Suppressor macrophage treated with lipopolysaccharide for 1 hour (primary cell): Measurements from ENCODE around the gene GDPD4.
"Not testable (repeated sequence)": the region's sequence is repeated elsewhere in the genome, so short reads cannot be mapped to it uniquely, and the experiment has no call there.

Experiments
- DNase-seq, 3 donors: peaks; one replicate each; pipeline ENCODE4 v3.0.0-alpha.2; 2020 to 2022

GDPD4 gene, protein sequence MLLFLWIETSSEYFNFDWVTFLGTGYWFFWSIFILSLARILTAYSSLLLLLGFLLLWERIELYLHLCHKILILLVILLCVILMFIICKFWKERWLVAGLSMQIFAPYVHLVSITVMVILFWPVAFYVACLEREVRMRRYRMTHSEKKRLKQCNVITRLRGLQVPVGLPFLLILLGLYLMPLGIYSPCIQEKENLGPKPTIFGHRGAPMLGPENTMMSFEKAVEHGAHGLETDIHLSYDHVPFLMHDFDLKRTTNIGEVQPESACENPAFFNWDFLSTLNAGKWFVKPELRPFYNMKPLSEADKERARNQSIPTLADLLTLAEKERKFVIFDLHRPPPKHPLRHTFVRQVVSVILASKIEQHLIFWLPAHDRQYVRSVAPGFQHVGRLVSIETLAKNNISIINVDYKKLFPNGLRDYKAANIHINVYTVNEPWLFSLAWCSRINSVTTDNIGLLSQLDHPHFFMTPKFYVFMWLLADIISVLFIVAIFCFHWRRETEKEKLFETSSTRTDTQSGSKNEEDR

DNA sequence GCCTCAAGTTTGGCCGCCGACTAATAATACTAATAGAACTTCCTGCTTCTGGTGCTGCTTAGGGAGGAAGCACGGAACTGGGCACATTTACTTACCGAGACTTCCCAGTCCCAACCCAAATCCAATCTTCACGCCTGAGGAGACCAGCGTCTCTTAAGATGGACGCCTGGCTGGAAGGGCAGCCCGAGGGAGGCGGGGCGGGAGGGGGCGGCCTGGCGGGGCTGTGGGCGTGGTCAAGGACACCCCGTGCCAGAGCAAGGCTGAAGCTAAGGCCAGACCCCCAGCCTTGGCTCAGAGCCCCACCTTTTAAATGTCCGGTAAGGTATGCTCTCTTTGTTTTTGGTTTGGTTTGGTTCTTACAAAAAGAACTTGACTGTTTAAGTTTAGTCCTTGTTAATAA lies at the start of gene GDPD4:
TSS of gene GDPD4 (minus strand) at position 177 of the 400 bp plus-strand sequence. CDS start 16,549 bp downstream, outside the sequence.
- no peak for DNase-seq

DNA sequence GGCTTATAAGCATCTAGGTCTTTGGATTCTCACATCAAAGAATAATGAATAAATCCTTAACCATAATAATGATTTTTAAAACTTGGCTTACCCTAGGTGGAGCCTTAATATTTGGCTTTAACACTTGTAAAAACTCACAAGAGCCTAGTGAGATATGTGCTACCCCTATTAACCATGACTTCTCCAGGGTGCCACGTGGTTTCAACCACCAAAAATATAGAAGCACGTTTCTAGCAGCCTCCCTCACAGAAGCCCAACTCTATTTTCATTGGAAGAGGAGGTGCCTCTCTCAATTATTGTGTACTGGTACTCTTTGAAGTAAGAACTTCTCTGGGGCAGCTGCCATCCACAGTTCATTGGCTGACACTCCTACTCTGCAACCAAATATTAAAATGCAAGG lies 46.5 kb upstream of the GDPD4 start:
- DNase-seq: no peak

DNA sequence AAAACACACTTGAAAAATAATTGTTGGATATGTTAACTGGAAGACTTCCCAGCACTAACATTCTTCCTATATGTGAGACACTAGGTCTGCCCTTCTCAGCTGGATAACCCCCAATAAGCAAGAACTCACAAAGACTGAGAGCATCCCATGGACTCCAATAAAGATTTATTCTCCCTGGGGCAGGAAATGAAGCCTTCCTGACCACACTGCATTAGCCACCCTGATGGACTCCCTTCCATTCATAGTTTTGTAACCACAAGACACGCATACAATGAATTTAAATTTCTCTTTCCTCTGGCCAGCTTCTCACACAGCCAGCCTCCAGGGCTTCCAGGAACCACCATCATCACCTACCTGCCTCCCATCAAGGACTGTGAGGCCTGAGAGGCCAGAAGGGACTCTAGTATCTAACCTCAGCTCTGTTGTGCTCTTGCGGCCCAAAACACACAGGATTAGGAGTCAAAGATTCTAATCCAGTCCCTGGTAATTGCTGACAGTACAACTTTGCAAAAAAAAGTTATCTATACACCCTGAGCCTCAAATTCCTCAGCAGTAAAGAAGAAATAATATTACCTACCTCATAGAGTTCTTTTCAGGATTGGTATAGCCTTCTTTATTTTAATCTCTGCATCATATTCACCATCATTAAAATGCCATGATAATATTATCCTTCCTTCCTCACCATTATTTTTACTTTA lies 45.6 kb upstream of the GDPD4 start:
- DNase-seq: no peak

DNA sequence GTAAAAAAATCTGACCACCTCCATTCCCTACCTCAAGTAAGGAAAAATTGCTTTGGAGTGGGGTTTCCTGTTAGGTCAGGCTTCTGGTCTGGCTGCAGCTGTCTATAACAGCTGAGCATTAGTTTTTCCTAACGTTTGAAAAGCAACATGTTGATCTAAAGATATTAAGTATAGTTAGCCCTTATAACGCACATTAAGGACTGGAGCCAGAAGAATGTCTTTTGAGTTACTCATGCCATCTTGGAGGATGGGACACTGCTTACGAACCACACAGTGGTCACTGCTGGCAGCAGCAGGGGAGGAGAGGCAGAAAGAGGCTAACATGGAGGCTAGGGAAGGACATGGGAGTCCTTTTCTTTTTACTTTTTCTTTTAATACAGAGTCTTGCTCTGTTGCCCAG lies 44.1 kb upstream of the GDPD4 start:
- no peak for DNase-seq

DNA sequence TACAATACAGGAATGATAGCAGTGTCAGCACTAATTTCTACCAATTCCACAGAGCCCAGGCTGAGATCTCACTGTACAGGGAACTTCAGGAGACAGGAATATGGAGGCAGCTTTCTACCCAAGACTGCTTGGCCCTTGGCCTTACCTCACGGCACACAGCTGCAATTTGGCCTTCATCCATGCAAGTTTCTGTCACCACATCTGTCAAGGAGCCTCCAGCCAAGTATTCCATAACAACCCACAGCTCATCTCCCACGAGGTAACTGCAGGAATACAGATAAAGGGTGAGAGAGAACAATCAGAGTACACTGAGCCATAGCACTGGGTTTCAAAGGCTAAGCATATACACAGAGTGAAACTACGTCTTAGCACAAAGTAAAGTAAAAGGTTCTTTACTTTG lies 39.0 kb upstream of the GDPD4 start:
- no peak for DNase-seq

DNA sequence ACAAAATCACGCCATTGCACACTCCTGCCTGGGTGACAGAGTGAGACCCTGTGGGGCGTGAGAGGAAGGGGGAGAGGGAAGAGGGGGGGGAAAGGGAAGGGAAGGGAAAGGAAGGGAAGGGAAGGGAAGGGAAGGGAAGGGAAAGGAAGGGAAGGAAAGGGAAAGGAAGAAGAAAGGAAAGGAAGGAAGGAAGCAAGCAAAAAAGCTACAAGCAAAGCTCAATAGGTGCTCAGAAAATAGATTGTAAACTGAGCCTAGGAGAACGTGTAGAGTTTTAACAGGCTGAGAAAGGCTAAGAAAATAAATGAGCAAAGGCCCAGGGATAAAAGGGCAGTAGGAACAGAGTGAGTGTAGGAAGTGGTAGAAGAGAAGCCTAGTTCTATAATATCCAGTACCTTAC lies 30.8 kb upstream of the GDPD4 start:
- no peak for DNase-seq

DNA sequence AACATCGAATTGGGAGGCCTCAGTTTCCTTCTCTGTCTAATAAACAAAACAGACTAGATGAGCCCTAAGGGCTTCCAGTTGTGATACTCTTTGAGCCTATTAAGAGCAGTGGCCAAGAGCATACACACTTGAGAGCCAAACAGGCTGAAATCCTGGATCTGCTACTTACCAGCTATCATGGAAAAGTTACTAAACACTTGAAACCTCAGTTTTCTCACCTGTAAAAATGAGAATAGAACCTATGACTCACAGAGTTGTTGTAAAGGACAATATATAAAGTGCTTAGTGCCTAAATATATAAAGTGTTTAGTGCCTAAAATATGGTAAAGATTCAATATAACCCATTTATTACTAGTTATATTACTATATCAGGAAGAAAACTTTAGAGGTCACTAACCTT lies 23.7 kb upstream of the GDPD4 start:
- no peak for DNase-seq

DNA sequence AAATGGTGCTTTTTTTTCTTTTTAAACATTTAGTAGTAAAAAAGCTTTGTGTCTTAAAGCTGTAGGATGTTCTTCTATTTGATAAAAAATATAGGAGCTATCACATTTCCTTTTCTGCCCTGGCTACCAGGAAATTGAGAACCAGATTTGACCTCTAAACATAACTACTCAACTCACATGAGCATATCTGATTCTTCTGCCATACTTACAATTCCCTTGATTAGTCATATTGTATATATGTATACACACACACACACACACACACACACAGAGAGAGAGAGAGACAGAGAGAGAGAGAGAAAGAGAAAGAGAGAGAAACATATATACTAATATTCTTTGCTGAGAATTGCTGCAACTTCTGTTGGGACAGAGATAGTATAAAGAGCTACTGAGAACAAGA lies 23.0 kb upstream of the GDPD4 start:
- DNase-seq: no peak

DNA sequence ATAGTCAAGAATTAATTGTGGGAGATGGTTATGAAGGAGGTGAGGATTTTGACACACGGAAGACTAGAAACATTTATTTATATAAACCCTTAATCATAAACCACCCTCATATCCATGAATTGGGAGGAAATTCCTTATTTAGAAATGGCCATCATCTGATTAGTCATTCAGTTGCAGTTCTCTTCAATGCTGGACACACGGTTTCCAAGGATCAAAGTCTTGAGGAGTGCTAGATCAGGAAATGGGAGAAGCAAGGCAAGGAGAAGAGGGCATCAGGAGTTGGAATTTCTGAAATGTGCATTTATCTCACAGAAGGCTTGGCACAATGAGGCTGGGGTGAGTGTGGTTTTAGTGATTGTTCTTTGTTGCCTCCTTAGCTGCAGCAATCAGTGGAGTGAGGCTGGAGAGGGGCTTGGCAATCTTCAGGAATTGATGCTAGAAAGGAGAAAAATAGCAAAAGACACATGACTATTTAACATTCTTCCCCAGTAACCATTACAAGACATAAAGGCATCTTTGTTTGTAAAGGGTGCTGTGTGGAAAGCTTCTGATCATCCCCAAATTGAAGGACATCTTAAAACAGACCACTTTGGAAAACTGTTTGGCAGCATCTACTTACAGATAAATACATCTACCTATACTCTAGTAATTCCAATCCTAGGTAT lies 21.6 kb upstream of the GDPD4 start:
- no peak for DNase-seq

DNA sequence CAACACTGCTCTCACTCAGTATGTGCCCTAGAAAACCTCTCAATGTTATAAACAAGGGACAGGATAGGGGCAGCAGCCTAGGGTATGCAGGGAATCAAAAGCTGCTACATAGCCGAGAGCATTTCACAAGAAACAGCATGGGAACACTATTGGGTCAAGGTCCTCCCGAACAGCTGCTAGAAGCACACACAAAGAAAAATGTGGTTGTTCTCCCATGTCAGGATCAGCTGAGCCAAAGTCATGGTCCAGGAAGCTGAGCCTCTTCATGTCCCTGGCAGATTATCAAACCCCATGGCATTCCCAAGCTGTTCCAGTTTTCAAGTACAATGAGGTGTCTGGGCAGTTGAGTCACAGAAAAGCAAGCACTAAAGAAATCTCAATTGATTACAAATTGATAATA lies 21.0 kb upstream of the GDPD4 start:
- DNase-seq: no peak

DNA sequence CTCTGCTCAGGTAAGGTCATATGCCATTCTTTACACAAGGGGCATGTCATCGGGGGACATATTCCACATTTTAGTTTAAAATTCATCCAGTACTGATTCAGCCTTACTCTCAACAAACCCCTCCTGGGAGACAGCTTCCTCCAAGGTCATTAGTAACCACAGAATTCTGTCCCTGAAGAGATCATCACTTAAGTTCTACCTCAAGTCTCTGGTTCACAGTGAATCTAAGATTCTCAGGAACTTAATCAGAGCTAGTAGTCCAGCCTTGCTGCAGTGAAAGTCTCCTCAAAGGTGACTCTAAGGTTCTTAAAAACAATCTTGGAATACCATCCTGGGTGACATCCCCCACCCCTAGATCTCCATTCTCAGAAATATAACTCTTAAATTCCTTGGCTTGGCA lies 18.9 kb upstream of the GDPD4 start:
- no peak for DNase-seq

DNA sequence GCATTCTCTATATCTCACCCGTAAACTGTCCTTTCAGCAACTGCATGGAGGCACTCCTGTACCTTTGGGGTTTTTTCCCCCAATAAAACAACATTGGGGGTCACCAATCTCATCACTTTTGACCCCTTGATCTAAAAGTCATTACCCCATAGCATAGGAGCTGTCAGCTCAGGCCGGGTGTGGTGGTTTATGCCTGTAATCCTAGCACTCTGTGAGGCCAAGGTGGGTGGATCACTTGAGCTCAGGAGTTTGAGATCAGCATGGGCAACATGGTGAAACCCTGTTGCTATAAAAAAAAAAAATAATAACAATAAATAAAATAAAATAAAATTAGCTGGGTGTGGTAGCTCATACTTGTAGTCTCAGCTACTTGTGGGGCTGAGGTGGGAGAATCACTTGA lies 17.1 kb upstream of the GDPD4 start:
- DNase-seq: no peak

DNA sequence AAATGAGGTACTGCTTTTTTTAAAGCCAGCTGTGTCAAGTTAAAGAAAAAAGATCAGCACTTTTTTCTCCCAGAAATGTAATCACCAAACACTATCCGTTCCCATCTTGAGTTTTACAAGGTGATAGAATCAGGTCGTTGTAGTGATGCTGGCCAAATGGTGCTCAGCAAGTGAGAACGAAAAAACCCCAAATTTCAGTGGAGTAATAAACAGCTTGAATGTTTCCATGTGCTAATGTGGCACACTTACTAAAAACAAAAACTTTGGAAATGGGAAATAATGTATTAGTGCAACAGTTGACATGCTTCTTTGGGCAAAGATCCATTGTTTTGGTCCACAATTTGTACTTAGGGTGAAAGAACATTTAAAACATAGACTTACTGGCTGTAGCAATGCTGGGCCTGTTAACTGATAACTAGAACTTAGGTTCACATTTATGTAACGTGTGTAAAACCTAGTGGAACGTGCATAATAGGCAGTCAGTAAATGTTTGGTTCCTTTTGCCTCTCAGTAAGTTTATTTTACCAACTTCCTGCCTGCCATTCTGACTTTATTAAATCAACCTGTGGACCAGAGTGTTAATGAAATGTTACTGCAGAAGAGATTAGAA lies 15.4 kb upstream of the GDPD4 start:
- no peak for DNase-seq

DNA sequence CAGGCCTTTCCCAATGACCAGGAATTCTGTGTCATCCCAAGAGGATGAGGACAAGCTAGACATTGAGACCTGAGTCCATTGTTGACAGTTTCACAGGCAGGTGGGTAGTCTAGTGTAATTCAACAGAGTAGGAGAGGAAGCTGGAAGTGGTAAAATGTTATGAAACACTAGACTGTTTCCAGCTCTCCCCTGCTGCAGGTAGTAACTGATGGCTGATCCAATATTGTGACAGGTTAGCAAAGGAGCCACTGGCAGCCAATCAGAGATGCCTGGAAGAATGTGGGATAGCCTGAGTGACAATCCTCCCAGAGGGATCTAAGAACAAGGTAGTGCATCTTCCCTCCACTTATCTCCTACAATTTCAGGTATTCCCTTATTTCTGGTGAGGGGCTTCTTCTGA lies 10.6 kb upstream of the GDPD4 start:
- DNase-seq: no peak

DNA sequence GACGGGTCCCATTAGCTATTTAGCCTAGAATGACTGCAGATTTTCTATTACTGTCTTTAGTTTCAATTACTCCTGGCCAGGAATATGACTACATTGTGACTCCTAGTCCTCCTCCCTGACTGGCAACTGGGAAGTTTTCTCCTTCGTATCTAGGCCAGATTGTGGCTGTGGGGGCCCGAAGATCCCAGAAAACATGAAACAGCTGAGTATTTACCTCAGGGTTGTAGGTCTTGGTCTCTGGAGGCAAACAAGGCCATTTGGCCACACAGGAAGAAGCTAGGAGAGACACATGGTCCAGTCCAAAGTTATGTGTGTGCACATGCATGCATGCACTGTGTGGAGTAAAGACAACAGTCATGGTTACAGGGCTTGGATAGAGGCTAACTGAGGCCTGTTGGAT lies 10.2 kb upstream of the GDPD4 start:
- no peak for DNase-seq

DNA sequence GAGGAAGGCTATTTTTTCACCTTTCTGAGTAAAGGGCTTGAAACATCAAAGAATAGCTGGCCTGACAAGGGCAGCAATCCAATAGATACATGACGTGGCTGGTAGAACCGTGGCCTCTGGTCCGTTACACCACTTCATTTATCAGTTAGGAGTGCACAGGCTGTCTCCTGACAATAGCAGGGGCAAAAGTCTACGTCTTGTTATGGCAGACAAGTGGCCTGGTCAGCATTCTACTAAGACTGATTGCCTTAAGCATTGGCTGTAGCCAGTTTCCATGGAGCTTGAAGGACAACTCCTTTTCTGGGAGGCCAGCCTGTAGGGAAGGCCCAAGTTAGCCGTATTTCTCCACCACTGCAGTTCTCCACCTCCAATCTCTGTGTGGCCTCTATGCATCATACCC lies 9.2 kb upstream of the GDPD4 start:
- DNase-seq: no peak

DNA sequence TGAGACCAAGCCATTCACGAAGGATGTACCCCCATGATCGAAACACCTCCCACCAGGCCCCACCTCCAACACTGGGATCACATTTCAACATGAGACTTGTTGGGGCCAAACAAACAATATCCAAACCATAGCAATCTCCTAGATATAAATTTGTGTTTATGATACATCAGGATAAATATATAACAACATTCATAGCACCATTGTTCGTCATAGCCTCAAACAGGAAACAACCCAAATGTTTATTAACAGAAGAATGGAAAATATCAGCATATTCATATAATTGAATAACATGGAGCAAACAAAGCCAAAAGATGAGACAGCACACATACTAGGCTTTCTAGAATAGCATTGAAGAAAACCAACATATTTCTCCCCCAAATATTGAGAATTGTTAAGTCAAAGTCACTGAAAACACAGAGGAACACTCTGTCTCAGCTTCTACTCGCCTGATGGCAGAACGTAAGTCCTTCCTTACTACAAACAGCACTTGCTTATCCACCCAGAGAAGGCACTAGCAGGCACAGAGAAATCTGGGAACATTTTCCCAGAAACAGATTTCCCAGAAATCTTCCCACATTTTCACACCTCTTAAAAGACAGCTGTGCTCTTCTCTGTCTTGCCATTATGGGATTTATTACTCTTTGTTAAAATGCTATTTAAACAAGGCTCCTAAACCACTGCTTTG lies 8.1 kb upstream of the GDPD4 start:
- DNase-seq: no peak

DNA sequence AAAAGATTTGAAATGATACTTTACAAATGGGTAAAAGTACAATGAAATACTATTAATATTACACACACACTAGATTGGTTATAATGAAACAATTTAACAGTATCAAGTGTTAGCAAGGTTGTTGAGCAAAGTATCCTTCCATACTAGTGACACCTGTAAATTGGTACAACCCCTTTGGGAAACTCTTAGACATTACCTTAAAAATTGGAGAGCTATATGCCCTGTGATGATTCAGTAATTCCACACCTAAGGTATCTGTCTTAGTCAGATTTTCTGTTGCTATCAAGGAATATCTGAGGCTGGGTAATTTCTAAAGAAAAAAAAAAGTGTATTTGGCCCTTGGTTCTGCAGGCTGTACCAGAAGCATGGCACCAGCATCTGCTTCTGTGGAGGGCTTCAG lies 7.4 kb upstream of the GDPD4 start:
- DNase-seq: no peak

DNA sequence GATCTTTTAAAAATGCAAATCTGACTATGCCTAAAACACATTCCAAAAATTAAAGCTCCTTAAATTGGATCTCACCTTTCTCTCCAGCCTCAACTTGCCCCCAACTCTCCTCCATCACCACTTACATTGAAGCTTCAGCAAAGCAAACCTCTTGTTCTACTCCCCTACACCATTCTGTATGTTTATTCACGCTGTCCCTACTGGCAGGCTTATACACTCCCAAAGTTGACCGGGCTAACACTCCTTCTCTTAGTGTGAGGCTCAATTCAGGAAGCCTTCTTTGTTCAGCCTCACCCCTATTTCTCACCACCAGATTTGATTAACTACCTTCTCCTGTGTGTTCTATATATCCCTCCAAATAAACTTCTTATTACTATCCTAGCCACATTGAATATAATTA lies 1.8 kb upstream of the GDPD4 start:
- no peak for DNase-seq

DNA sequence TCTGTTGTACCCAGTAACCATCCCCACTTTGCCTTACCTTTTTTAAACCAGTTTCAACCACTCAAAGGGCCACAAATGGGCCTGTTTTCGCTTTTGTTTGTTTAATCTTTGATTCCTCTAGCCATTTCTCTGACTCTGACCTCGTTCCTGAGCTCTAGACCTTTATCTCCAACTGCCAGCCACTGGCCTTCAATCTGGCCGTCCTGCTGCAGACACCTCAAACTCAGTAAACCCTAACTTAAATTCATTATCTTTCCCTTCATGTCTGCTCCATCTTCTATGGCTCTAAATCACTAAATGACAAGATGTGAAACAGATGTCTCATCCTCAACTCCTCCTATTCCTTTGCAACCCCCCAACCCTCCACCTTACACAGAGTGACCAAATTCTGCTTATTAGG lies 1.3 kb upstream of the GDPD4 start:
- DNase-seq: no peak

DNA sequence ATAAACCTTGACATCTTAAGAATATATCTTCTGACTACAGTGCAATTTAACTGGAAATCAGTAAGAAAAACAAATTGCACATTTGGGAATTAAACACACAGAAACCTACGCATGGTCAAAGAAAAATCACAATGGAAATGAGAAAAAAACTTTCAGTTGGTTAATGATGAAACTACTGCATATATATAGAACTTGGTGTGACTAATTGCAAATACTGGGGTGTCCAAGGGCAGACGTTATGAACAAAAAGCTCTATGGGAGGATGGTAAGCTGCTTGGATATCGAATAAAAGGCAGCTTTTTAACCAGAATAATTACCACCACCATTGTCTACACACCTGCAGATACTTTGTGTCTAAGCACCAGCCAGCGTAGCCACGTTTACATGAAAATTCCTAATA lies 791 bp downstream of the GDPD4 start:
- no peak for DNase-seq

DNA sequence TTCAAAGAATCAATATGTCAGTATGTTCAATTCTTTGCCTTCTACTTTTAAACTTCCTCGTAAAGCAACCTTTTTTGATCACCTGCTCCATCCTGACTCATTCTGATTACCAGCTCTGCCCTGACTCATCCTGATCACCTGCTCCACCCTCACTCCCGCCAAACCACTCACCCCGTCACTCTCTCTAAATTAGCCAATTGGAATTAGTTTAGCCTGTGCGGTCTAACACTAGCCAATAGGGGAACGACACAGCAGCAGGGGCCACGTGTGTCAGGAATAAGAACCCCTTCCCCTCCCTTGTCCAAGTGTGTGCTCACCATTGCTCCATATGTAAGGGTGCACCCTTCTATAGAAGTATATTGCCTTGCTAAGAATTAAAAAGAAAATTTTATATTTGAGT lies 1.5 kb downstream of the GDPD4 start:
- DNase-seq: not testable (repeated sequence)

DNA sequence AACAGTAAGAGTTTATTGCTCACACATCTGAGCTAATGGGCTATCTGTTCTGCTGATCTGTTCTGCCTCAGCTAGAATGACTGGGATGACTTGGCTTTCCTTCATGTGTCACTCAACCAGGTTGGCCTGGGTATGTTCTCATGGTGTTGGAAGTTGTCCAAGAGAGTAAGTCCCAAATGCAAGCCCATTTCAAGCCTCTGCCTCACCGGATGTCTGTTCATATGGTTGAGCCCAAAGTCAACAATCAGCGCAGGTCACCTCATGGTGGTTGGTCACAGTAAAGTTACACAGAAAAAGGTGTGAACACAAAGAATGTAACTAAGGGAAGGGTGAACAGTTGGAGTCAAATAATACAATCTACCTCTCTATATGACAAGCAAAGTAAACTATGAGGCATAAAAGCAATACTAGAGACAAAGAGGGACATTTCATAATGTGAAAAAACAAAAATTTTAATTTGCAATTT lies 1.9 kb downstream of the GDPD4 start:
- no peak for DNase-seq
